Kidney (tissue), 14 donors: ENCODE data around the gene MEP1A. TPM values are rescaled to one million over a fixed set of nuclear protein-coding genes. Genes with fewer than 3 reads are reported as not detected.

Source experiments
- DNase-seq, 5 donors: peaks; one replicate each; pipeline ENCODE4 v3.0.0-alpha.2; 2013 to 2020
- FAIRE-seq: peaks from 2 replicates; lab custom pipeline; 2012; peaks lifted over from hg19 to GRCh38; lab: Jason Lieb, UNC
- H3K27ac ChIP-seq, 2 donors: one replicate each; pipeline ENCODE4 v1.7.0; 2013; ENCODE audit warnings: low read depth in 2 of 2, low read length in 2 of 2, inconsistent platforms in 1 of 2
- H3K27me3 ChIP-seq: one replicate; pipeline ENCODE4 v1.7.1; 2013; ENCODE audit warnings: low read length, inconsistent platforms; ENCODE audit not compliant: control insufficient read depth, insufficient read depth
- H3K36me3 ChIP-seq, 3 donors: one replicate each; pipeline versions ENCODE4 v1.7.0 to v1.7.1; 2013; ENCODE audit warnings: low read length in 3 of 3, control low read depth in 1 of 3, inconsistent platforms in 1 of 3; ENCODE audit not compliant: insufficient read depth in 3 of 3, control insufficient read depth in 2 of 3
- H3K4me1 ChIP-seq, 3 donors: one replicate each; pipeline versions ENCODE4 v1.7.0 to v1.7.1; 2013; ENCODE audit warnings: low read length in 3 of 3, inconsistent platforms in 1 of 3, low read depth in 1 of 3; ENCODE audit not compliant: control insufficient read depth in 2 of 3, insufficient read depth in 2 of 3
- H3K4me3 ChIP-seq, 3 donors: one replicate each; pipeline versions ENCODE4 v1.7.0 to v1.8.1; 2013; ENCODE audit warnings: low read length in 3 of 3, control low read depth in 1 of 3, inconsistent platforms in 1 of 3
- H3K9ac ChIP-seq, 3 donors: one replicate each; pipeline versions ENCODE4 v1.7.0 to v1.7.1; 2013; ENCODE audit warnings: low read length in 3 of 3, control low read depth in 1 of 3, inconsistent platforms in 1 of 3
- H3K9me3 ChIP-seq, 3 donors: one replicate each; pipeline versions ENCODE4 v1.7.0 to v1.7.1; 2013; ENCODE audit warnings: low read length in 3 of 3, control low read depth in 1 of 3, inconsistent platforms in 1 of 3; ENCODE audit not compliant: control insufficient read depth in 2 of 3, insufficient read depth in 1 of 3
- CTCF ChIP-seq: IDR thresholded peaks from 3 replicates; pipeline ENCODE4 v1.5.1; 2012; ENCODE audit warnings: mild to moderate bottlenecking, moderate library complexity, borderline replicate concordance; ENCODE audit not compliant: insufficient read depth; ENCODE audit errors: extremely low read depth
- intact Hi-C: fragments of 100-400 bp; cut with DNase I; formaldehyde crosslinking; loops from one replicate; pipeline ENCODE4 v1.11.1; 2022
- polyA plus RNA-seq: library from polyadenylated mRNA; stranded (reverse); fragments of 350-450 nt; fragmentation: Illumina TruSeq; extraction: RNeasy Lipid Tissue Mini Kit (QIAGEN cat#74804); gene quantifications from one replicate; pipeline ENCODE4 v1.2.3, GENCODE V29; 2014; ENCODE audit warnings: low read depth, low replicate concordance; ENCODE audit not compliant: insufficient read depth
- total RNA-seq: library from RNA; stranded (reverse); fragmentation: NEBNext Ultra II Directional; extraction: Animal tissue kit (Norgen Biotek cat#: 25700); gene quantifications from one replicate; pipeline ENCODE4 v1.2.1, GENCODE V29; 2021
- donor health status: control.
- donor health status: control.
- donor health status: control.
- donor health status: control.
- donor health status: control.
- donor health status: DM: yes; HTN: yes; CAD: no.
- donor health status: Normal renal cell carcinoma (clear cell type).

The MEP1A gene
- total and polyA plus RNA-seq, 2 donors from 2014 or later = 0.09 to 0.13 TPM

- no peaks in the 10 kb centered on the region for H3K27me3 ChIP-seq
- no peak for FAIRE-seq
- no peak for TF ChIP-seq CTCF
- no peaks in the 10 kb centered on the region for H3K4me1 ChIP-seq
- H3K36me3 ChIP-seq = no peaks in the 10 kb centered on the region
- H3K9me3 ChIP-seq = no peaks in the 10 kb centered on the region
- H3K4me3 ChIP-seq = no peak overlapping the region
- DNase-seq = no peak
- intact Hi-C loops = no loop called here
- no peak overlapping the region for H3K27ac ChIP-seq
- H3K9ac ChIP-seq = no peak overlapping the region
These were observed 6.5 kb downstream of the MEP1A start for GRCh38 chr6:46799657-46800056.

- FAIRE-seq = no peak
- Histone ChIP-seq H3K27ac (no peak overlapping the region), H3K9ac (no peak overlapping the region), H3K27me3 (no peaks in the 10 kb centered on the region), H3K9me3 (no peaks in the 10 kb centered on the region), H3K36me3 (no peaks in the 10 kb centered on the region), H3K4me1 (no peaks in the 10 kb centered on the region), H3K4me3 (no peak overlapping the region)
- intact Hi-C loops = no loop called here
- no peak for TF ChIP-seq CTCF
- no peak for DNase-seq
These were observed 15.6 kb downstream of the MEP1A start for GRCh38 chr6:46808806-46809205.

GRCh38 chr6:46815130-46815529, 21.9 kb downstream of the MEP1A start:
- Histone ChIP-seq H3K9ac (no peak overlapping the region), H3K4me3 (no peak overlapping the region), H3K36me3 (no peaks in the 10 kb centered on the region), H3K27ac (no peak overlapping the region), H3K4me1 (no peaks in the 10 kb centered on the region), H3K27me3 (no peaks in the 10 kb centered on the region), H3K9me3 (no peaks in the 10 kb centered on the region)
- DNase-seq (no peak), FAIRE-seq (no peak)
- intact Hi-C loops = no loop called here
- no peak for TF ChIP-seq CTCF

GRCh38 chr6:46816626-46817025, 23.4 kb downstream of the MEP1A start:
- FAIRE-seq = no peak
- no peak overlapping the region for H3K9ac ChIP-seq
- H3K36me3 ChIP-seq = no peaks in the 10 kb centered on the region

More at GRCh38 chr6:46816626-46817025, 23.4 kb downstream of the MEP1A start:
- H3K4me1 ChIP-seq = no peaks in the 10 kb centered on the region
- no peaks in the 10 kb centered on the region for H3K27me3 ChIP-seq
- TF ChIP-seq CTCF = no peak
- no peaks in the 10 kb centered on the region for H3K9me3 ChIP-seq
- H3K27ac ChIP-seq = no peak overlapping the region
- H3K4me3 ChIP-seq = no peak overlapping the region
- intact Hi-C loops = no loop called here
- no peak for DNase-seq
